Anterior cingulate cortex (tissue), 58 donors: Measurements from ENCODE around the gene ZNF22.

Source experiments
- DNase-seq, 58 donors: peaks; one replicate each; lab custom pipeline; 2025; lab: John Stamatoyannopoulos, UW

Gene ZNF22

GRCh38 chr10:44975431-44976331, 25.0 kb upstream of the ZNF22 start:
- DNase-seq, result peak in 1 of 58 donors; percentile 60

GRCh38 chr10:44976352-44977198, 24.1 kb upstream of the ZNF22 start:
- DNase-seq, result no peak

- no peak for DNase-seq
These were observed 23.2 kb upstream of the ZNF22 start for GRCh38 chr10:44977287-44978212.

- DNase-seq, result no peak
These were observed 22.5 kb upstream of the ZNF22 start for GRCh38 chr10:44978213-44978569.

DNA sequence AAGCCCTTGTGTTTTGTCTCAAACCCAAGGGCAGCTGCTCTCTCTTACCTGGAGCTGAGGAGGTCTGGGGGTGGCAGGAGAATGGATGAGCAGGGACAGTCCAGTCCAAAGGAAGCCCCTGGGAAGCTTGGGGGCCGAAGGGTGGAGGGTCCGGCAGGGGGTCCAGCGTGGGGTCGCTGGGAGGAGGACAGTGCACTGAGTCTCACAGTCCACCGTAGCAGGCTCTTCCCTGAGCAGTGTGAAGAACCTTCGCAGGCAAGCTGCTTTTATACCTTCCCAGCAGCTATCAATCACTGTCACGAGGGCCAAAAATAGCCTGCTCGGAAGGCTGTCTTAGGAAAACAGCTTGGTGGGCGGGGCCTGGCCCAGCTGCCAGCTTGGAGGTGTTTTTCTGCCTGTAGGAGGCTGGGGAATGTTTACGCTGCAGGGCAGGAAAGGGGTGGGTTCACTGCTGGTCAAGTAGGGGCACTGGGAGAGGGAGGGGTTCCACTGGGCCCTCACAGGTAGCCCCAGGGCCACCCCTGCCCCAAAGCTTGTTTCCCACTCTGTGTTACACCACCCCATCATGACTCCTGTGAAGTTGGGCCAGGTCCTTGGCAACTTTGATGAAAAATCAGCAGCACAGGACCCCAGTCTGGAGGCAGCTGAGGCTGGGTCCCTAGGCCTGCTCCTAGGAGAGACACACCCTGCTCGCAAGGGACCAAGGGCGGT, 22.0 kb upstream of the ZNF22 start, which contains the start of gene DEPP1:
TSS of gene DEPP1 (minus strand) at position 240 of the 711 bp plus-strand sequence. CDS start 779 bp downstream, outside the sequence.
- DNase-seq, result peak in 42 of 58 donors; percentile 30 to 88 (median 59)

DNA sequence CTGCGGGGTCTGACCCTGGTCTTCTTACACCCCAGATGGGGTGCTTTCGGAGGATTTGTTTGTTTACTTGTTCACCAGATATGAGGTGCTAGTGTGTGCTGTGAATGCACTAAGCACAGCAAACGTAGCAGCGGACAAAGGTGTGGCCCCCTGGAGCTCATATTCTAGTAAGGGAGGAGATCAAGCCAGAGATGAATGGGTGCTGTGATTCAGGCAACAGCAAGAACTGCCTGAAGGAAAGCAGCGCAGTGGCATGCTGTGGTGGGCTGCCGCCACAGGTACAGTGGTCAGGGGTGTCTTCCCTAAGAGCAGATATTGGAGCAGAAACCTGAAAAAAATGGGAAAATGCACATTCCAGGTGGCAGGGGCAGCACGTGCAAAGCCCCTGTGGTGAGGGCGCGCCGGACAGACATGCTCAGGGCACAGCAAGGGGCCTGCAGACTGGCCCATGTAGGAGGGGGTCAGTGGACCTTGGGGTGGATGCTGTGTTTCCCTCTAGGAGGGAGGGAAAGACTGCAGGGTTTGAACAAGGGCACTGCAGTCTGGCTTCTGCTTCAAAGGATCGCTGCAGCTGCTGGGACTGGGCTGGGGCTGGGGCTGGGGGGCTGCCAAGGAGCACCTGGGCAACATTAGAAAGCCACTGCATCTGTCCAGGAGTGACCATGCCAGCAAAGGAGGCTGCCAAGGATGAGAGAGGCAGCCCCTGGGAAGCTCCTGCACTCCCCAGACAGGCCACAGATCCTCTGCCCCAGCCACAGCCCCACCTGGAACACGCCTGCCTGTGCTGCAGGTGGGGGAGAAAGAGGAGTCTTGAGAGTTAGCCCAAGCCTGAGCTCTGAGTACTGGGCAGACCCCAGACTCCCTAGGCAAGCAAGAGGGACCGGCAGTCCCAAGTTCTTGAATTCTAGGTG, 21.2 kb upstream of the ZNF22 start:
- DNase-seq, result no peak

DNA sequence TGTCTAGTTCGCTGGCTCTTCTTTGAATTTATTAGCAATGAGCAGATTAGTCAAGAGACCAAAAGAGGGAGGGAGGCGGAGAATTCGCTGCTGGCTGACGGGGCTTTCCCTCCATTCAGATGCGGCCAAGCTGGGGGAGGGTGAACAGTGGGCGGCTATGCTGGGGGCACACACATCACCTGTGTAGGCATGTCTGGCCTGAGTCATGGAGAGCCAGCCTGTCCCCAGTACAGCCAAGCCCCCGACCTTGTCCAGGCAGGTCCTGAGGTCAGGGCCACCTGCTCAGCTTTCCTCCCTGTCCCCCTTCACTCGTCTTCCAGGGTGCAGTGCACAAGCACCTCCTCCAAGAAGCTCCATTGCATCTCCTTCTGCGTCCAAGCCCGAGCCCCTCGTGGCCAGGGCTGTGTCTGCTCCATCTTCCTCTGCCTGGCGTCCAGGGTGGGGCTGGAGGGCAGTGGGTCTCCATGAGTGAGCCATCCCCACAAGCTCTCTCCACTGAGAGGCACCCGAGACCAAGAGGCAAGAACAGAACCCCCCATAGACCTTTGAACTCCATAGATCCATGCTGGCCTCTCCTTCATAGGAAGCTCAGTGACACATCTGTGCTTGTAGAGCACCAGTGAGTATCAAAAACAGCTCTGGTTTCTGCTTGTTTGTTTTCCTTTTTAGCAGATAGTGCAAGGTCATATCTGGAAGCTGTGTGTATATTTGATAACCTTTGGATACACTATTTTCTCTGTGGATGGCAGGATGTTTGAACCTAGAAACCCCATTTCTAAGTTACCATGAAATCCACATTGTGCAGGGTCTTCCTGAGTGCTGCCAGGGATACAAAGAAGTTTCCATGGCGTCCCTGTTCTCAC, 20.2 kb upstream of the ZNF22 start:
- no peak for DNase-seq

GRCh38 chr10:44981172-44982113, 19.3 kb upstream of the ZNF22 start:
- peak in 12 of 58 donors; percentile 24 to 68 (median 36) for DNase-seq

DNA sequence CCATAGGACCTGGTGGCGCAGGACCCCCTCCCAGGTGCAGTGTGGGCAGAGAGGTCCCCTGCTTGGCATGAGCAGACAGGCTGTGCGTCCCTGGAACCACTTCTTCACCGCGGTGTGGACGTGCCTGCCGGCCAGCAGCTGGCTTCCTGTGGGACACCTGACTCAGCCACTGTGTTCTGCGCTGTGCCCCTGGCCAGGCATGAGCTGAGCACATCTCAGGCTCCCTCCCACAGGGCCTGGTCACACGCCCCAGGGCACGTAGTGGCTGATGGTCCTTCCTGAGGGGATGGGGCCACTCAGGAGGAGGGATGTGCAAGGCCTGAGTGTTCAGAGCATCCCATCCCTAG, 18.6 kb upstream of the ZNF22 start:
- no peak for DNase-seq

GRCh38 chr10:44982496-44982895, 18.2 kb upstream of the ZNF22 start:
- DNase-seq, result no peak

GRCh38 chr10:44983066-44983894, 17.4 kb upstream of the ZNF22 start:
- DNase-seq, result no peak

DNA sequence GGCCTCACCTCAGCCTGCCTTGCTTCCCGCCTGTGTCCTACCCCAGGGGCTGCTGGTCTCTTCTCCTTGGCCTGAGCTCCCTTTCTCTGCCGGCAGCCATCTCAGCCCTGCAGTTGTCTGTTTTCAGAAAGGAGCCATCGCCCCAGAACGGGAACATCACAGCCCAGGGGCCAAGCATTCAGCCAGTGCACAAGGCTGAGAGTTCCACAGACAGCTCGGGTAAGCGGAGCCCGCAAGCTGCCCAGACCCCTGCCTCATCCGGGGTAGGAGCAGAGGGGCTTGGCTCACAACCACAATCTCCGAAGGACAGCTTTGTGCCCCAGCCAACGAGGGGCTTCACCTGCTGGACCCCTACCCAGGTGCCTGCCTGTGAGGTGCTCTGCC, 16.8 kb upstream of the ZNF22 start:
- DNase-seq, result no peak

GRCh38 chr10:44984671-44985101, 16.0 kb upstream of the ZNF22 start:
- no peak for DNase-seq

DNA sequence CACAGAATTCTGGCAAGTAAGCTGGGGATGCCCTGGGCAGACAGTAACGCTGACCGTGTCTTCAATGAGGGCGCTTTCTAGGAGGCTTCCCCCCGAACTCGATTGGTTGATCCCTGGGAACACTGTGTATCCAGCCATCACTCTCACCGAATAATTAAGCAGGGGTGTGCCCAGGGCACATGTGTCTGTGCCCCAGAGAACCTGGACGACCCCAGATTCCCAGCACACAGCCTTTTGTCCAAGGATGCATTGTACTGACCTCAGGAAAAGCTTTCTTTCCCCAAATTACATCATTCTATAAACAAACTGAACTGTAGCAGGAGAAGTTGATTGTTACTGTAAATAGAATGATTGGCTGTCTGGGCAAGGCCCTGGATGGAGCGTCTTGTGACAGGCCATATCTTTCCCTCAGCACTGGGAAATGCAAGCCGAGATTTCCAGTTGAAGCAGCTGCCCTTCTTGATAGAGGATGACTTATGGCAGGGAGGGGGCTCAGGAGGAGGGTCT, 15.5 kb upstream of the ZNF22 start:
- no peak for DNase-seq

DNA sequence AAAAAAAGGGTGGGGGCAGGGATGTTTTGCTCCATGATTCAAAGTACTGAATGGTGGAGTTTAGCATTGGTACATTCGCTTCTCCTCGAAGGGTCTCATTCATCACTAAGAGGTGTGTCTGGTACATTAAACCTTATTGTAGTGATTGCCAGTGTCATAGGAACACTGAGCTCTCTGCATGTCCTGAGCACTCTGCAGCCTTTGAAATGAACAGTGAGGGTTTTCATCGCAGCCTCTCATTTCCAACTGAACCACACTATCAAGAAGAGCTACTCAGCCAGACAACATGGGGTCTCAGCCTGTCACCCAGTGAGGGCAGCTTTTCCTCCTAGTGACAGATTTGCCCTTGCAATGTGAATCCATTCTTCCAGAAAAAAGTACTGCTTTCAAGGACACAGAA, 14.5 kb upstream of the ZNF22 start:
- DNase-seq, result no peak
